Colonic mucosa (tissue), 4 donors: Measurements from ENCODE around the gene HNRNPA1. TPM values are rescaled to one million over a fixed set of nuclear protein-coding genes. Genes with fewer than 3 reads are reported as not detected.
A peak's percentile ranks its signal among the peaks of the same experiment; 100 is the strongest.
"Not testable (repeated sequence)": the region's sequence is repeated elsewhere in the genome, so short reads cannot be mapped to it uniquely, and the experiment has no call there.

Experiments
- DNase-seq: peaks from one replicate; pipeline ENCODE4 v3.0.0-alpha.2; 2020
- H3K27ac ChIP-seq: fragments of 200-600 bp; one replicate; pipeline ENCODE4 v1.8.0; 2021
- H3K27me3 ChIP-seq: fragments of 200-600 bp; one replicate; pipeline ENCODE4 v1.8.0; 2021
- H3K36me3 ChIP-seq: fragments of 200-600 bp; one replicate; pipeline ENCODE4 v1.8.0; 2021
- H3K4me1 ChIP-seq: fragments of 200-600 bp; one replicate; pipeline ENCODE4 v1.8.0; 2021; ENCODE audit warnings: mild to moderate bottlenecking
- H3K4me3 ChIP-seq: fragments of 200-600 bp; one replicate; pipeline ENCODE4 v1.8.0; 2021
- H3K9ac ChIP-seq, 2 donors: one replicate each; pipeline ENCODE4 v1.7.0; 2013; ENCODE audit warnings: control low read depth in 2 of 2, low read depth in 2 of 2, low read length in 2 of 2
- H3K9me3 ChIP-seq: fragments of 200-600 bp; one replicate; pipeline ENCODE4 v1.8.0; 2021
- intact Hi-C: fragments of 100-400 bp; cut with DNase I; formaldehyde crosslinking; loops from one replicate; pipeline ENCODE4 v1.14.1; 2022
- total RNA-seq, 2 donors: library from RNA; stranded (reverse); fragmentation: NEBNext Ultra II Directional in 1 of 2; extraction: Animal tissue kit (Norgen Biotek cat#: 25700) in 1 of 2; gene quantifications; one replicate each; pipeline ENCODE4 v1.2.1, GENCODE V29; 2021
- TF ChIP-seq, protein P1 (sequence below): fragments of 200-600 bp; IDR thresholded peaks from one replicate; pipeline ENCODE4 v1.8.0; 2022; ENCODE audit warnings: antibody characterized with exemption, mild to moderate bottlenecking
- donor health status: healthy.
- donor health status: DM: no; HTN: no; CAD: no.
- donor health status: DM: no; HTN: no; CAD: no.

Gene HNRNPA1
- total RNA-seq, 2 donors from 2014 or later, result 716 to 1,090 TPM

DNA sequence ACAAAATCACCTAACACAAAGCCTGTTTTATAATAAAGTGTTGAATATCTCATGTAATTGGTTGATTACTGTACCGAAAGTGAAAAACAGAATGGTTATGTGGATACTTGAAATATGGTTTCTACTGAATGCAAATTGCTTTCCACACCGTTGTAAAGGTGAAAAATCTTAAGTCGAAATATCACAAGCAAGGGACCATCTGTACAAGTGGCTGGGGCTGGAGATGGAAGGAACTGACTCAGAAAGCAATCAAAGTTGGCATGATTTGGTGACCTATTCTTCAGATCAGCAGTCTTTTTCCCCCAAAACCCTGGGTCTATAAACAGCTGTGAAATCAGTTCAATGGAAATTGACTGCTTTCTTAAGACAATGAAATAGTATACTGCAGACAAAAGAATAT lies 4.2 kb upstream of the HNRNPA1 start:
- no peaks in the 10 kb centered on the region for H3K36me3 ChIP-seq
- H3K4me3 ChIP-seq, result no peak overlapping the region
- no peaks in the 10 kb centered on the region for H3K9me3 ChIP-seq
- H3K27ac ChIP-seq, result no peak overlapping the region
- no peaks in the 10 kb centered on the region for H3K27me3 ChIP-seq
- H3K4me1 ChIP-seq, result no peaks in the 10 kb centered on the region
- H3K9ac ChIP-seq, result no peak overlapping the region
- no peak for DNase-seq
- TF ChIP-seq, protein P1, sequence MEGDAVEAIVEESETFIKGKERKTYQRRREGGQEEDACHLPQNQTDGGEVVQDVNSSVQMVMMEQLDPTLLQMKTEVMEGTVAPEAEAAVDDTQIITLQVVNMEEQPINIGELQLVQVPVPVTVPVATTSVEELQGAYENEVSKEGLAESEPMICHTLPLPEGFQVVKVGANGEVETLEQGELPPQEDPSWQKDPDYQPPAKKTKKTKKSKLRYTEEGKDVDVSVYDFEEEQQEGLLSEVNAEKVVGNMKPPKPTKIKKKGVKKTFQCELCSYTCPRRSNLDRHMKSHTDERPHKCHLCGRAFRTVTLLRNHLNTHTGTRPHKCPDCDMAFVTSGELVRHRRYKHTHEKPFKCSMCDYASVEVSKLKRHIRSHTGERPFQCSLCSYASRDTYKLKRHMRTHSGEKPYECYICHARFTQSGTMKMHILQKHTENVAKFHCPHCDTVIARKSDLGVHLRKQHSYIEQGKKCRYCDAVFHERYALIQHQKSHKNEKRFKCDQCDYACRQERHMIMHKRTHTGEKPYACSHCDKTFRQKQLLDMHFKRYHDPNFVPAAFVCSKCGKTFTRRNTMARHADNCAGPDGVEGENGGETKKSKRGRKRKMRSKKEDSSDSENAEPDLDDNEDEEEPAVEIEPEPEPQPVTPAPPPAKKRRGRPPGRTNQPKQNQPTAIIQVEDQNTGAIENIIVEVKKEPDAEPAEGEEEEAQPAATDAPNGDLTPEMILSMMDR, result no peak
- intact Hi-C loops, result no loop called here

DNA sequence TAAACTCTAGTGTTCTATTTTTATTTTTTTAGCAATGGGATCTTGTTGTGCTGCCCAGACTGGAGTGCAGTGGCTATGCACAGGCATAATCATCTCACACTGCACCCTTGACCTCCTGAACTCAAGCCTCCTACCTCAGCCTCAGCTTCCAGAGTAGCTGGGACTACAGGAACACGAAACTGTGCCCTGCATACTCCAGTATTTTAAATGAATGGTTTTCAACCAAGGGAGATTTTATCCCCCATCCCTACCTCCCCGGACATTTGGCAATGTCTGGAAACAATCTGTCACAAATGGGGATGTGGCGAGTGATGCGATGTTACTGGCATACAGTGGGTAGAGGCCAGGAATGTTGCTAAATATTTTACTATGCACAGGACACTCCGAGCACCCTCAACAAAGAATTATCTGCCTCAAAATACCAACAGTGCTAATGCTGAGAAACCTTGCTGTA lies 2.7 kb upstream of the HNRNPA1 start:
- Histone ChIP-seq H3K27me3 (no peaks in the 10 kb centered on the region), H3K36me3 (no peaks in the 10 kb centered on the region), H3K9me3 (no peaks in the 10 kb centered on the region), H3K4me1 (peaks cover 8% of the 10 kb centered on the region), H3K9ac (peak overlapping the region in 1 of 2 donors; percentile 46), H3K27ac (no peak overlapping the region), H3K4me3 (no peak overlapping the region)
- intact Hi-C loops, result no loop called here
- no peak for DNase-seq
- TF ChIP-seq, protein P1, result no peak

DNA sequence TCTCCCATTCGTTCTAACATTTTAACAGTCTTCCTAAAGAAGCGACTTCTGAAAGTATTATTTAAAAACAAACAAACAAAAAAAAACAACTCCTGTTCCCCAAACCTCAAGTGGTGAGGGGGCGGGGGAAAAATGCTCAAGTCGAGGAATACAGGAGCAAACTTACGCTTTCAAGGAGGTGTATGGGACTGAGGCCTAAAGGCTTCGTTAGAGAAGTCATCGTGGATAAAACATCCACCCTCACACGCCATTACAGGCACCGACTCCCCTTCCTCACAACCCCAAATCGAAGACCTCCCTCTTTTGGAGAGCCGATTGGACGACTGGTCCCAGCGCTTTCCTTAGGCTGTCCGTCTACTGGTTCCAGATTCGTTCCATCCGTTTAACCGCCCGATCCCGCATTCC lies 1.3 kb upstream of the HNRNPA1 start:
- peak overlapping the region; percentile 94 for H3K27ac ChIP-seq
- TF ChIP-seq, protein P1, result no peak
- no peaks in the 10 kb centered on the region for H3K9me3 ChIP-seq
- peak overlapping the region; percentile 73 to 94 for H3K9ac ChIP-seq
- DNase-seq, result no peak
- intact Hi-C loops, result no loop called here
- peak overlapping the region; percentile 66 for H3K4me3 ChIP-seq
- H3K4me1 ChIP-seq, result peaks cover 21% of the 10 kb centered on the region
- H3K36me3 ChIP-seq, result peaks cover 12% of the 10 kb centered on the region
- no peaks in the 10 kb centered on the region for H3K27me3 ChIP-seq

DNA sequence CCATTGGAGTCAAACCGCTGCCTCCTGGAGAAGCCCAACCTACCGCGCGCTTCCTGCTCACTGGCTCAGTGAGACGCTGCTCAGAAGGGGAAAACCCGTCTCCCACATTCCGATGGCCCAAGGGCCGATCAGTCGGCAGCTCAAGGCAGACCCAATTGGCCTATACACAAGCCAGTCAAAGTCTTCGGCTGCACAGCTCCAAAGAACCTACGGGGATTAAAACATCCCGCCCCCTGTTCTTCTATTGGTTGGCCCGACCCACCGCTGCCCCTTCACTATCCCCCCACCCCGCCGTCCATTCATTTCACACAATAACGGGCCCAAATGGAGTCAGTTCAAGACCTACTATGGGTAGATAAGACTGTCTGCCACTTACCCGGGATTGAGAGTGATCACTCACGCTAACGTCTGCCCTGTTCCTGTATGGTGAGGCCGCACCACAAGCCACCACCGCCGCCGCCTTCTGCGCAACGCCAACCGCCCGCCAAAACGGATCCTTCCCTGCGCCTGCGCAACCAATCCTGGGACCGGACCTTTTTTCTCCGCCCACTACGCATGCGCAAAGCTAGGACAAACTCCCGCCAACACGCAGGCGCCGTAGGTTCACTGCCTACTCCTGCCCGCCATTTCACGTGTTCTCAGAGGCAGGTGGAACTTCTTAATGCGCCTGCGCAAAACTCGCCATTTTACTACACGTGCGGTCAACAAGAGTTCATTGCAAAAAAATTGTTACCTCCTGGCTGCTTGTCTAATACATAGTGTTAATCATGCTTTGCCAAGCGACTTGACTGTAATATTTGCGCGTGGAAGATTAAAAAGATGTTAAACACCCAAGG lies 676 bp upstream of the HNRNPA1 start, which contains the start of gene CBX5:
CBX5 (minus strand) TSS at position 491 of the 836 bp plus-strand sequence. CDS start 22,472 bp downstream, outside the sequence.
- intact Hi-C loops, result no loop called here
- H3K36me3 ChIP-seq, result peaks cover 12% of the 10 kb centered on the region
- peak within 1 kb of the TSS; percentile 66 for H3K4me3 ChIP-seq
- peak; percentile 99 for DNase-seq
- H3K9me3 ChIP-seq, result no peaks in the 10 kb centered on the region
- H3K4me1 ChIP-seq, result peaks cover 22% of the 10 kb centered on the region
- peak within 1 kb of the TSS; percentile 73 to 94 for H3K9ac ChIP-seq
- H3K27me3 ChIP-seq, result no peaks in the 10 kb centered on the region
- H3K27ac ChIP-seq, result peak within 1 kb of the TSS; percentile 94
- TF ChIP-seq, protein P1, result no peak

DNA sequence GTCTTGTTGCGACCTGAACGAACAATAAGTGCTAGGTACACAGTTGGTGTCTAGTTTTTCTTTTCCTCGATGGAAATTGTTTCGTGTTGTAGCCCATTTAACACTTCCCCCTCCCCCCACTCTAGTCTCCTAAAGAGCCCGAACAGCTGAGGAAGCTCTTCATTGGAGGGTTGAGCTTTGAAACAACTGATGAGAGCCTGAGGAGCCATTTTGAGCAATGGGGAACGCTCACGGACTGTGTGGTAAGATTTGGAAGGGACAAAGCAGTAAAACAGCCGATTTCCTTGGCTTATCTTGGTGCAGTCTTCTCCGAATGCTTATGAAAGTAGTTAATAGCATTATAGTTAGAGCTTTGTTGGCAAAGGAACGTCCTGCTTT lies 724 bp downstream of the HNRNPA1 start:
- H3K27me3 ChIP-seq, DNase-seq, intact Hi-C loops, H3K9me3 ChIP-seq: not testable (repeated sequence)
- peak overlapping the region; percentile 66 for H3K4me3 ChIP-seq
- peak overlapping the region; percentile 66 to 94 for H3K9ac ChIP-seq
- peaks cover 12% of the 10 kb centered on the region for H3K36me3 ChIP-seq
- H3K27ac ChIP-seq, result peak overlapping the region; percentile 94
- H3K4me1 ChIP-seq, result peaks cover 32% of the 10 kb centered on the region

DNA sequence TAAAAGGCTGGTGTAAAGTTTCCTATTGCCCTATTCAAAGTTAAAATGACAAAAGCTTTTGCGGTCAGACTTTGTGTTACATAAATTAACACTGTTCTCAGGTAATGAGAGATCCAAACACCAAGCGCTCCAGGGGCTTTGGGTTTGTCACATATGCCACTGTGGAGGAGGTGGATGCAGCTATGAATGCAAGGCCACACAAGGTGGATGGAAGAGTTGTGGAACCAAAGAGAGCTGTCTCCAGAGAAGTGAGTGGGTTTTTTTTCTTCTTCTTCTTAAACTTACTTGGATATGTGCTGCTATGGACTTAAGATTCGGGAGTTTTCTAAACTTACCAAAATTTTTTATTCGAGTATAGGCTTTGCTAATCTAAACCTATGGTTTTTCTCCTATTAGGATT lies 1.2 kb downstream of the HNRNPA1 start:
- Histone ChIP-seq H3K9ac (peak overlapping the region; percentile 66 to 94), H3K4me3 (peak overlapping the region; percentile 66), H3K4me1 (peaks cover 34% of the 10 kb centered on the region), H3K27ac (peak overlapping the region; percentile 94), H3K36me3 (peaks cover 12% of the 10 kb centered on the region)
- H3K9me3 ChIP-seq, H3K27me3 ChIP-seq, intact Hi-C loops, DNase-seq: not testable (repeated sequence)
